Measurements from ENCODE around the gene ACOX2.
A peak's percentile ranks its signal among the peaks of the same experiment; 100 is the strongest.

ACOX2 gene

DNA sequence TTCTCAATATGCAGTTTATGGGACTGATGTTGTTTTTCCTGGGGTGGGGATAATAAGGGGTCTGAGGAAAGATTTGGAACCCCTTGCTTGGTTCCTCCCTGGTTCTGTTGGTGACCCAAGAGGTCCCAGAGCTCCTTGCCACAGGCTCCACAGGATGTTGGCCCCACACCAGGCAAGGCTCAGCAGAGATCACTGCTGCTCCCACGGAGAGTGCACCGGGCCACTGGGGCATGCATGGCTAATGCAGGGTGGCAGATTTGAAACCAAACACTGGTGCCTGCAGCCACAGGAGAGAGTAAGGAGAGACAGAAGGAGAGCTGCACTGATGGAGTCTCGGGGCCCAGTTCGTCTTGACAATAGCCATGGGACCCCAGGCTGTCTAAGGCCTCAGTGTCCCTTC is 37.7 kb upstream of the ACOX2 start:
- H3K4me3 ChIP-seq (ENCODE audit: low read length): no peak overlapping the region
- no peak for DNase-seq (ENCODE audit: low read depth)
- H3K9ac ChIP-seq (ENCODE audit: low read length): no peak overlapping the region
- H3K4me1 ChIP-seq (ENCODE audit: control insufficient read depth, insufficient read depth, low read length): peaks cover 10% of the 10 kb centered on the region
- H3K9me3 ChIP-seq (ENCODE audit: control insufficient read depth, low read length): peaks cover 9% of the 10 kb centered on the region
- no peaks in the 10 kb centered on the region for H3K27me3 ChIP-seq (replicated peaks; ENCODE audit: control insufficient read depth, insufficient read depth, low read length)
- no peaks in the 10 kb centered on the region for H3K36me3 ChIP-seq (ENCODE audit: control insufficient read depth, insufficient read depth, low read length, severe bottlenecking)

DNA sequence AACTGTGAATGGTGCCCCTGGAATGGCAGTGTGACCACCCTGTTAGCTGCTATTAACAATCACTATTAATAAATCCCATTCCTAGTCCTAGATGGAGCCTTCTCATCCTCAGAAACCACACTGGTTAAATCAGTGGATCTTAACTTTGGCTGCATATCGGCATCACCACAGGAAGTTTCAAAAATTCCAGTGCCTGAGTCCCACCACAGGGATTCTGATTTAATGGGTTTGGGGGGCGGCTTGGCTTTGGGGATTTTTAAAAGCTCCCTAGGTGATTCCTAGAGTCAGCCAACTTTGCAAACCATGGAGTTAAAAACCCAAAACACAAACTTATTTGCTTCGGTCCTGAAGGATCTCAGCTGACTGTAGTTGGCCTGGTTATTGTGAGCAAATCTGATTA is 37.1 kb upstream of the ACOX2 start:
- Histone ChIP-seq H3K4me1 (ENCODE audit: control insufficient read depth, insufficient read depth, low read length) (peaks cover 10% of the 10 kb centered on the region), H3K36me3 (ENCODE audit: control insufficient read depth, insufficient read depth, low read length, severe bottlenecking) (no peaks in the 10 kb centered on the region), H3K4me3 (ENCODE audit: low read length) (no peak overlapping the region), H3K9ac (ENCODE audit: low read length) (no peak overlapping the region), H3K9me3 (ENCODE audit: control insufficient read depth, low read length) (peaks cover 9% of the 10 kb centered on the region), H3K27me3 (replicated peaks; ENCODE audit: control insufficient read depth, insufficient read depth, low read length) (no peaks in the 10 kb centered on the region)
- DNase-seq (ENCODE audit: low read depth): no peak

DNA sequence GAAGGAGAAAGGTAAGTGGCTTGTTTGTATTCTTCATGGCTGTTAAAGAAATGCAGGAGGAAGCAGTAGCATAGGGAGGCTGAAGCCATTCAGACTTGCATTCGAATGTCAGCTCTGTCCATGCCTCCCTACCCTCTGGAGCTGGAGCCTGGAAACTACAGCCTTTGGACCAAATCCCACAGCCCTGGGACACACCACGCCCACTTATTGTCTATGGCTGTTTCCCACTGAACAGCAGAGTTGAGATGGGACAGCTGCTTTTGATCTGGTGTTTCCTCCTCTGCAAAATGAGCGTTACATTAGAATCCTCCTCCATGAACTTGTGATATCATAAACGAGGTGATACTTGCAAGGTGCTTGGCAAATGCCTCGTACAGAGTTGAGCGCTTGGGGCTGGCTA is 36.6 kb upstream of the ACOX2 start:
- DNase-seq (ENCODE audit: low read depth): peak; percentile 52

DNA sequence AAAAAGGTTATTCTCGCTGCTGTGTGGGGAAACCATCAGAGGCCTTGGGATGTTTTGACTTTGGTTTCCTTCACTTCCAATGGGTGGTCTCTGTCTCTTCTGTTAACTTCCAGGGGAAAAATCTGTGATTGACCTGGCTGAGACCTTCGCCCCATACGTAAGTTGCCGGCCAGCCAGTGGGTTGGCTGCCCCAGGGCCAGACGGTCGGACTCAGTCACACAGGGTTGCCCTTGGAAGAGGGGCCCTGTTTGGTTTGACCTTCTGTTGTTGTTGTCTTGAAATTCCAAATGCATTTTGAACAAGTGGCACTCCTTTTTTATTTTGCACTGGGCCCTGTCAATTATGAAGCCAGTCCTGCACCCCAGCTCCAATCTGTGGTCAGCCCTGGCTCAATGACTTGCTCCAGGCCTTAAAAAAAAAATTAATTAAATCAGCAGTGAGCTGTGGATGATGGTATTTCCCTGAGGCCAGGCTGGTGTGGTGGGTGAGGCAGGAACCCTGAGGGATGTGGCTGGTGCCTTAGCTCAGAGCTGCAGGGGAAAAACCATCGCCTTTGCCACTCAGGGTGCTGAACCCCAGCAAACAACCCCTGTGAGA is 35.7 kb upstream of the ACOX2 start:
- Histone ChIP-seq H3K27me3 (replicated peaks; ENCODE audit: control insufficient read depth, insufficient read depth, low read length) (no peaks in the 10 kb centered on the region), H3K9me3 (ENCODE audit: control insufficient read depth, low read length) (peaks cover 9% of the 10 kb centered on the region), H3K9ac (ENCODE audit: low read length) (no peak overlapping the region), H3K4me1 (ENCODE audit: control insufficient read depth, insufficient read depth, low read length) (peaks cover 10% of the 10 kb centered on the region), H3K4me3 (ENCODE audit: low read length) (no peak overlapping the region), H3K36me3 (ENCODE audit: control insufficient read depth, insufficient read depth, low read length, severe bottlenecking) (no peaks in the 10 kb centered on the region)
- no peak for DNase-seq (ENCODE audit: low read depth)

More for the DNA sequence above, 36.6 kb upstream of the ACOX2 start:
- no peaks in the 10 kb centered on the region for H3K27me3 ChIP-seq (replicated peaks; ENCODE audit: control insufficient read depth, insufficient read depth, low read length)
- no peak overlapping the region for H3K9ac ChIP-seq (ENCODE audit: low read length)
- H3K9me3 ChIP-seq (ENCODE audit: control insufficient read depth, low read length): peaks cover 9% of the 10 kb centered on the region
- H3K36me3 ChIP-seq (ENCODE audit: control insufficient read depth, insufficient read depth, low read length, severe bottlenecking): no peaks in the 10 kb centered on the region
- no peak overlapping the region for H3K4me3 ChIP-seq (ENCODE audit: low read length)
- H3K4me1 ChIP-seq (ENCODE audit: control insufficient read depth, insufficient read depth, low read length): peaks cover 10% of the 10 kb centered on the region

DNA sequence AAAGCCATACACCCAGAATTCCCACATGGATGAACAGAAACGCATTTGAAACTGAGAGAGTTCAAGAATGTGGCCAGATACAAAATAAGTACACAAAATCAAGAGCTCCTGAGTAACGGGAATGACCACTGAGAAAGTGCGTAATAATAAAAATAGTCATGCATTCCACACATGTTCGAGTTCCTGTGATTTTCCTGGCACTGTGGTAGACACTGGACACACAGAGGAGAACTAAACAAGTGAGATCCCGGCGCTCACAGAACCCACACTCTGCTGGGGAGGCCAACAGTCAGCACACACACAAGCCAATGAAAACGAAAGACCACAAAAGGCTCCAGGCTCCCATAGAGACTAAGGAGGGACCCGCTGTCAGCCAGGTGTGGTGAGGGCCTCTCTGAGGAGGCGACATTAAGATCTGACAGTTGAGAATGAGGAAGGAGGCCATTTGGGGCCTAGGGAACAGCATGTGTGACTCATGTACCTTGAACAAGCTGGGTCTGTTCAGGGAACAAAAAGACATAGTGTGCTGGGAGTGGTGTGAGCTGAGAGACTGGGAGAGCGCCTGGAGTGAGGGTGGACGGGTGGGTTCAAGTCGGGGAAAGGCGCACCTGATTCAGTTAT is 35.1 kb upstream of the ACOX2 start:
- DNase-seq (ENCODE audit: low read depth): no peak

DNA sequence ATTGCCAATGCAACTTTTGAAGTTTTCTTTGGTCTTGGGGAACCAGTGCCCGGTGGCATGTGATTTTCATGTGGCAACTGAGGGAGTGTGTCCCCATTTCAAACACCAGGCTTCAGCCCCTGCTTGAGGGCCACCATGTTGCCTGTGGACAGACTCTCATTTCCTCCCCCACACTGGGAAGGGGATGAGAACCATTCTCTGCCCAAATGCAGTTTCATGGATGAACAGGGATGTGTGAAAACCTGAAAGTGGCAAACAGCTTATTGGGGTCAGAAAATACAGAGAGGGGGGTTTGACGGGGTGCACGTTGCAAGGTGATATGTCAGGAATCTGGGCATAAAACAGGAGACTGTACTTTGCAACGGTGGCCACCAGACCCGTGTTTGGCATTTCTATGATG is 33.9 kb upstream of the ACOX2 start:
- no peaks in the 10 kb centered on the region for H3K27me3 ChIP-seq (replicated peaks; ENCODE audit: control insufficient read depth, insufficient read depth, low read length)
- DNase-seq (ENCODE audit: low read depth): no peak
- peaks cover 9% of the 10 kb centered on the region for H3K9me3 ChIP-seq (ENCODE audit: control insufficient read depth, low read length)
- no peaks in the 10 kb centered on the region for H3K4me1 ChIP-seq (ENCODE audit: control insufficient read depth, insufficient read depth, low read length)
- no peak overlapping the region for H3K9ac ChIP-seq (ENCODE audit: low read length)
- no peaks in the 10 kb centered on the region for H3K36me3 ChIP-seq (ENCODE audit: control insufficient read depth, insufficient read depth, low read length, severe bottlenecking)
- no peak overlapping the region for H3K4me3 ChIP-seq (ENCODE audit: low read length)

More for the DNA sequence above, 35.1 kb upstream of the ACOX2 start:
- H3K9ac ChIP-seq (ENCODE audit: low read length): no peak overlapping the region
- peaks cover 10% of the 10 kb centered on the region for H3K4me1 ChIP-seq (ENCODE audit: control insufficient read depth, insufficient read depth, low read length)
- no peaks in the 10 kb centered on the region for H3K27me3 ChIP-seq (replicated peaks; ENCODE audit: control insufficient read depth, insufficient read depth, low read length)
- H3K36me3 ChIP-seq (ENCODE audit: control insufficient read depth, insufficient read depth, low read length, severe bottlenecking): no peaks in the 10 kb centered on the region
- no peak overlapping the region for H3K4me3 ChIP-seq (ENCODE audit: low read length)
- peaks cover 9% of the 10 kb centered on the region for H3K9me3 ChIP-seq (ENCODE audit: control insufficient read depth, low read length)

DNA sequence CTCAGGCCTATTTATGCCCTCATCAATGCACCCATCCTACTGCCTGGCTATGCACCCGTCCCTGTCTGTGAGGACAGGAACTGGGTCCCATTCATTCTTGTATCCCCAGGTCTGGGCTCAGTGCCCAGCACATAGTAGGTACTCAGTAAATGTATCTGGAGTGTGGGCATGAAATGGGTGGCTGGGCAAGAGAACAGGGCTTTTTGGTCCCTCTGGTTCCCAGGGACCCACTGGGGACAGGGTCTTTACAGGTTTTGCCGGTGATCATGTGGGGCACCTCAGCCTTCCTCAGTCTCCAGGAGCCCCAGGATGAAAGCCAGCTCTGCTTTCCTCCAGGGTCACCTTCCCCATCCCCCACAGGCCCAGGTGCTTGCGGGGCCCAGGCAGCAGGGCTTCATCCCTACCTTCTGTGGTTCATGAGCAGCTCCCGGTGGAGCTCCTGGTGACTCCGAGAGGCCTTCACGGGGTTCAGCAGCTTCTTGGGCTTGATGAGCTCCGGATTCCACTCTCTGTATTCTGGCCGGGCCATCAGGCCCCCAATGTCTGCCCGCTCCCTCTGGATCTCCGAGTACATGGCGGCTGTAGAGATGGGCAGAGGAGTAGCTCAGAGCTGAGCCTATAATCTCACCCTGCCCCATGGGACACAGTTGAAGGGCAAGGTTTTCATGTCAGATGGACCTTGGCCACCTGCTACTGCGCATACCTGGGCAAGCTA is 32.5 kb upstream of the ACOX2 start:
- no peak overlapping the region for H3K9ac ChIP-seq (ENCODE audit: low read length)
- no peaks in the 10 kb centered on the region for H3K27me3 ChIP-seq (replicated peaks; ENCODE audit: control insufficient read depth, insufficient read depth, low read length)
- no peak for DNase-seq (ENCODE audit: low read depth)
- H3K9me3 ChIP-seq (ENCODE audit: control insufficient read depth, low read length): peaks cover 9% of the 10 kb centered on the region
- peaks cover 7% of the 10 kb centered on the region for H3K4me1 ChIP-seq (ENCODE audit: control insufficient read depth, insufficient read depth, low read length)
- no peaks in the 10 kb centered on the region for H3K36me3 ChIP-seq (ENCODE audit: control insufficient read depth, insufficient read depth, low read length, severe bottlenecking)
- H3K4me3 ChIP-seq (ENCODE audit: low read length): no peak overlapping the region

DNA sequence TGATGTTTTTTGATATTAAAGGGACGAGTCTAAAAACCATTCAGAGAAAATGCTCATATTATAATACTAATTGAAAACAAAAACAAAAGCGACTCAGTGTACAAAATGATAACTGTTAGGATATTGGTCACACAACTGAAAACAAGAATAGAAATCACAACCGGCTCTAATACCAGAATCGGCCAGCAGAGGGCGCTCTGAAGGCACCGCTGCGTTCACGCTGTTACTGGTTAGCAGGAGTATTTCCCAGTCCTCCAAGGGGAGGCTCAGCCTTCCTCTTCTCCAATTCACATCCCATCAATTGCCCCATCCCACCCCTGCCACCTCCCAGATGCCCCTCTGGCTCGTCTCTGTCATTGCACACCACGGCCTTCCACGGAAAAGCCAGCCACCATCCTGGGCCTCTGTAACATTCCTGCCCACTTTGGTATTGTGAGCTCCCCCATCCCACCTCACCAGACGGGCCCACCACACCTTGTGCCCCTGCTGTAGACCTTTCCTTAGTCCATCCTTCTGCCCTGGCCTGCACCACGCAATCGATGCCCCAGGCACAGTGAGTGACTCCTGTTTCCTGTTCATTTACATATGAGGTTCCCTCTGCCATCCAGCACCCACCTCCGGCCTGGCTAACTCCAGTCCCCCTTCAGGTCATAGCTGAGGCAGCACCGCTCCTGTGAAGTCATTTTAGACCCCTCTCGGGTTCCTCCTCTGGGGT is 31.7 kb upstream of the ACOX2 start:
- H3K36me3 ChIP-seq (ENCODE audit: control insufficient read depth, insufficient read depth, low read length, severe bottlenecking): no peaks in the 10 kb centered on the region
- no peak overlapping the region for H3K4me3 ChIP-seq (ENCODE audit: low read length)
- H3K9ac ChIP-seq (ENCODE audit: low read length): no peak overlapping the region
- peak; percentile 84 for DNase-seq (ENCODE audit: low read depth)
- peaks cover 9% of the 10 kb centered on the region for H3K4me1 ChIP-seq (ENCODE audit: control insufficient read depth, insufficient read depth, low read length)
- H3K9me3 ChIP-seq (ENCODE audit: control insufficient read depth, low read length): peaks cover 9% of the 10 kb centered on the region
- H3K27me3 ChIP-seq (replicated peaks; ENCODE audit: control insufficient read depth, insufficient read depth, low read length): no peaks in the 10 kb centered on the region

DNA sequence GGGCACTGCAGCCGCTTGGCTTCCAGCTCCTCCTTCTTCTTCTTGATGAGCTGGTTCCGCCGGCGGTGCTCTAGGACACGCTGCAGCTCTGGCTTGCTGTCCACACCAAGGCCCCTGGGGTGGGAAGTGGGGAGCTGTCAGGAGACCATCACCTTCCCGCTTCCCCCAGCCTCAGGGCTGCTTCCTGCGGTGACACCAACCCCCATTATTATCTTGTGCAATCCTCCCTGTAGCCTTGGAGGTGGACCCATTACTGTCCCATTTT is 30.2 kb upstream of the ACOX2 start:
- DNase-seq (ENCODE audit: low read depth): no peak

DNA sequence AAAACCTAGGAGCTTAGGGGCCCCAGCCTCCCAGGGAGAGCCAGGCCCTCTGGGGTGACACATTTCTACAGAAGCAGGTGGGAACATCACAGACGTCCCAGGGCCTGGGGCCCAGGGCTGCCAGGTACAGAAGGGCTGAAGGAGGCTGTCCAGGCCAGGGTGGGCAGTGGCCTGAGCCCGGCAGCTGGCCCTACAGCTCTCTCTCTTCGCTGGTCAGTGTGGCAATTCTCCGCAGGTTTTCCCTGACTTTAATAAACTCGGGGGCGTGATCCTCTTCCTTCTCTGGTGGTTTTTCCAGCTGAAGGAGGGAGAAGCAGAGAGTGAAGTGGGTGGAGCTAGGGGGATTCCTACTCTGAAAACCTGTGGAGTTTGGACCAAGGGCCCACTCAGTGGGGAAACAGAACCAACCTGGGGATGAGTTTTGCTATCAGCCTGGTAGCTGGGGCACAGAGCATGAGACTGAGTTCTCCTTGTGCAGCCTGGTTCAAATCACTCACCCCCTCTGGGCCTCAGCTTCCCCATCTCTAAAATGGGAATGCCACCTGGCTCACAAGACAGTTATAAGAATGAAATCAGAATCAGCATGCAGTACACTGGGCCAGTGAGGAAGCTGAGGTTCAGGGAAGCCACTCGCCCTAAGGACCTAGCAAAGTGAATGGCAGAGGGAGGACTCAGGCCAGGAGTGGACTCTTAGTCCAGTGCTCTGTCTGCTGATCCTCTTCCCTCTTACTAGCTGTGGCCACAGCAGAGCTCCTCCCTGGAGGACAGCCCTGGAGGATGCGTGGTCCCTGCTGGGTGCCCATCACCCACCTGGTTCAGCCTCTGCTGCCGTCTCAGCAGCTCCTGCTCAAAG is 29.6 kb upstream of the ACOX2 start:
- Histone ChIP-seq H3K9ac (ENCODE audit: low read length) (no peak overlapping the region), H3K4me1 (ENCODE audit: control insufficient read depth, insufficient read depth, low read length) (peaks cover 9% of the 10 kb centered on the region), H3K36me3 (ENCODE audit: control insufficient read depth, insufficient read depth, low read length, severe bottlenecking) (no peaks in the 10 kb centered on the region), H3K27me3 (replicated peaks; ENCODE audit: control insufficient read depth, insufficient read depth, low read length) (no peaks in the 10 kb centered on the region), H3K4me3 (ENCODE audit: low read length) (no peak overlapping the region), H3K9me3 (ENCODE audit: control insufficient read depth, low read length) (peaks cover 2% of the 10 kb centered on the region)
- DNase-seq (ENCODE audit: low read depth): no peak

More for the DNA sequence above, 30.2 kb upstream of the ACOX2 start:
- H3K27me3 ChIP-seq (replicated peaks; ENCODE audit: control insufficient read depth, insufficient read depth, low read length): no peaks in the 10 kb centered on the region
- peaks cover 9% of the 10 kb centered on the region for H3K4me1 ChIP-seq (ENCODE audit: control insufficient read depth, insufficient read depth, low read length)
- H3K9ac ChIP-seq (ENCODE audit: low read length): no peak overlapping the region
- H3K36me3 ChIP-seq (ENCODE audit: control insufficient read depth, insufficient read depth, low read length, severe bottlenecking): no peaks in the 10 kb centered on the region
- peaks cover 7% of the 10 kb centered on the region for H3K9me3 ChIP-seq (ENCODE audit: control insufficient read depth, low read length)
- H3K4me3 ChIP-seq (ENCODE audit: low read length): no peak overlapping the region
